Smooth muscle cell (in vitro differentiated cells): ENCODE data around the gene EMC9. TPM values are rescaled to one million over a fixed set of nuclear protein-coding genes. Genes with fewer than 3 reads are reported as not detected.
A peak's percentile ranks its signal among the peaks of the same experiment; 100 is the strongest.

Experiments used
- DNase-seq: peaks from one replicate; lab custom pipeline; 2025; ENCODE audit not compliant: unreplicated experiment; lab: John Stamatoyannopoulos, UW
- H2AFZ ChIP-seq: fragments of 200-600 bp; sonication (generic); 2 replicates; pipeline ENCODE4 v1.6.0; 2016; ENCODE audit warnings: antibody characterized with exemption, low read depth, mild to moderate bottlenecking
- H3F3A ChIP-seq: fragments of 200-600 bp; sonication (generic); 2 replicates; pipeline ENCODE4 v1.6.0; 2017; ENCODE audit warnings: antibody characterized with exemption, low read depth
- H3K27ac ChIP-seq: fragments of 200-600 bp; sonication (generic); 2 replicates; pipeline ENCODE4 v1.5.1; 2016; ENCODE audit warnings: low read depth, mild to moderate bottlenecking
- H3K27me3 ChIP-seq: fragments of 200-600 bp; sonication (generic); 2 replicates; pipeline ENCODE4 v1.6.1; 2016; ENCODE audit warnings: low read depth, mild to moderate bottlenecking
- H3K36me3 ChIP-seq: fragments of 200-600 bp; sonication (generic); 2 replicates; pipeline ENCODE4 v1.5.1; 2016; ENCODE audit warnings: low read depth
- H3K4me1 ChIP-seq: fragments of 200-600 bp; sonication (generic); 2 replicates; pipeline ENCODE4 v1.5.1; 2016; ENCODE audit warnings: low read depth
- H3K4me2 ChIP-seq: fragments of 200-600 bp; sonication (generic); 2 replicates; pipeline ENCODE4 v1.6.0; 2016; ENCODE audit warnings: mild to moderate bottlenecking
- H3K4me3 ChIP-seq: fragments of 200-600 bp; sonication (generic); 2 replicates; pipeline ENCODE4 v1.5.1; 2016; ENCODE audit warnings: mild to moderate bottlenecking
- H3K79me2 ChIP-seq: fragments of 200-600 bp; sonication (generic); 2 replicates; pipeline ENCODE4 v1.6.0; 2016; ENCODE audit warnings: low read depth, mild to moderate bottlenecking
- H3K9ac ChIP-seq: fragments of 200-600 bp; sonication (generic); 2 replicates; pipeline ENCODE4 v1.6.0; 2016; ENCODE audit warnings: low read depth
- H3K9me3 ChIP-seq: fragments of 200-600 bp; sonication (generic); replicated peaks from 2 replicates; pipeline ENCODE4 v1.5.1; 2016; ENCODE audit warnings: low read depth
- H4K20me1 ChIP-seq: fragments of 200-600 bp; sonication (generic); 2 replicates; pipeline ENCODE4 v1.6.0; 2016; ENCODE audit warnings: low read depth
- CTCF ChIP-seq: fragments of 200-600 bp; sonication (generic); IDR thresholded peaks from 2 replicates; pipeline ENCODE4 v1.5.1; 2017; ENCODE audit warnings: borderline replicate concordance, mild to moderate bottlenecking, antibody characterized with exemption; ENCODE audit not compliant: insufficient read depth, poor library complexity, severe bottlenecking
- WGBS: methylation state at CpG from one replicate; pipeline ENCODE4 v1.1.7; 2016; ENCODE audit warnings: low lambda C conversion rate; 5-methylcytosine and 5-hydroxymethylcytosine counted together
- polyA plus RNA-seq: library from polyadenylated mRNA; unstranded; fragments of >200 nt; fragmentation: Nextera tagmentation; extraction: Ambion mirVana; gene quantifications from 2 replicates; pipeline ENCODE4 v1.2.1, GENCODE V29; 2016
- total RNA-seq: library from RNA; depleted of rRNA; stranded (reverse); fragments of >200 nt; gene quantifications from 2 replicates; pipeline ENCODE4 v1.2.3, GENCODE V29; 2014

EMC9 gene, protein sequence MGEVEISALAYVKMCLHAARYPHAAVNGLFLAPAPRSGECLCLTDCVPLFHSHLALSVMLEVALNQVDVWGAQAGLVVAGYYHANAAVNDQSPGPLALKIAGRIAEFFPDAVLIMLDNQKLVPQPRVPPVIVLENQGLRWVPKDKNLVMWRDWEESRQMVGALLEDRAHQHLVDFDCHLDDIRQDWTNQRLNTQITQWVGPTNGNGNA
- total RNA-seq (6.3 and 13.0 TPM in 2 replicates), polyA plus RNA-seq (11.9 and 16.9 TPM in 2 replicates)

GRCh38 chr14:24141097-24141880 is at the start of gene EMC9:
TSS of gene EMC9 (minus strand) at chr14:24141591. CDS start at chr14:24141304, 287 bp downstream.
- Histone ChIP-seq H3F3A (peaks cover 16% of the 10 kb centered on the region), H3K27me3 (no peaks in the 10 kb centered on the region), H2AFZ (peak within 1 kb of the TSS; percentile 25), H4K20me1 (peaks cover 8% of the 10 kb centered on the region), H3K9ac (peak within 1 kb of the TSS; percentile 46), H3K4me3 (peak within 1 kb of the TSS; percentile 66), H3K4me2 (peak within 1 kb of the TSS; percentile 92), H3K36me3 (no peaks in the 10 kb centered on the region), H3K79me2 (peaks cover 27% of the 10 kb centered on the region), H3K4me1 (peaks cover 21% of the 10 kb centered on the region), H3K27ac (peak within 1 kb of the TSS; percentile 50), H3K9me3 (no peaks in the 10 kb centered on the region)
- WGBS = under 1% methylated on average over 65 of the region's 65 CpGs
- DNase-seq = peak; percentile 94
- peak; percentile 13 for TF ChIP-seq CTCF

GRCh38 chr14:24190416-24190815 is 49.0 kb upstream of the EMC9 start:
- no peak overlapping the region for H3K4me3 ChIP-seq
- no peak for TF ChIP-seq CTCF
- no peaks in the 10 kb centered on the region for H3K36me3 ChIP-seq
- DNase-seq = no peak
- H3K79me2 ChIP-seq = peaks cover 30% of the 10 kb centered on the region
- no peak overlapping the region for H2AFZ ChIP-seq
- no peak overlapping the region for H3K4me2 ChIP-seq
- WGBS = 97% methylated on average over 10 of the region's 10 CpGs
- no peak overlapping the region for H3K9ac ChIP-seq
- H3K27ac ChIP-seq = no peak overlapping the region
- H3K9me3 ChIP-seq = no peaks in the 10 kb centered on the region
- H3K4me1 ChIP-seq = peaks cover 11% of the 10 kb centered on the region
- peaks cover 10% of the 10 kb centered on the region for H3F3A ChIP-seq
- H4K20me1 ChIP-seq = no peaks in the 10 kb centered on the region
- no peaks in the 10 kb centered on the region for H3K27me3 ChIP-seq

DNA sequence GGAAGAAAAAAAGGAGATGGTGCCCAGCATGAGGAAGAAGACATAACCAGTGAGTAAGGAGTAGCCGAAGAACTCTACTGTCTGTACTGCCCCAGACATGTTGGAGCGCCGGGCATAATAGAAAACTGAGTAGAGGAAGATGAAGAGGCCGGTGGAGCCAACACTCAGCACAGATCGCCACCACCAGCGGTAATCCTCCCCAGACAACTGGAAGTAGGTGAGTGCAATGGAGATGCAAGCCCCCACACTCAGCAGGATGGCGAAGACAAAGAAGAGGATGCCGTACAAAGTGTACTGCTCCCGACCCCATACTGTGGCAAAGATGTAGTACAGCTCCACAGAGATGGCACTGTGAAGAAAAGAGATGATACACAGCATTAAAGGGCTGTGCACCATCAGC is 48.1 kb upstream of the EMC9 start:
- Histone ChIP-seq H3K36me3 (no peaks in the 10 kb centered on the region), H4K20me1 (no peaks in the 10 kb centered on the region), H3K79me2 (peaks cover 24% of the 10 kb centered on the region), H3K4me2 (peak overlapping the region; percentile 85), H3F3A (peaks cover 10% of the 10 kb centered on the region), H3K27ac (peak overlapping the region; percentile 78), H3K9me3 (no peaks in the 10 kb centered on the region), H3K4me3 (no peak overlapping the region), H2AFZ (no peak overlapping the region), H3K4me1 (peaks cover 11% of the 10 kb centered on the region), H3K27me3 (no peaks in the 10 kb centered on the region), H3K9ac (no peak overlapping the region)
- no peak for TF ChIP-seq CTCF
- WGBS = 96% methylated on average over 9 of the region's 9 CpGs
- no peak for DNase-seq
